NT2/D1 (cell line): ENCODE results near the gene HIP1.

ENCODE experiments used
- SUZ12 ChIP-seq: IDR thresholded peaks from 2 replicates; pipeline ENCODE4 v1.6.1; 2011; ENCODE audit not compliant: insufficient read length, insufficient read depth; ENCODE audit errors: extremely low read depth
- ZNF274 ChIP-seq: IDR thresholded peaks from 2 replicates; pipeline ENCODE4 v1.6.1; 2011; ENCODE audit warnings: mild to moderate bottlenecking, low read depth, low read length

DNA sequence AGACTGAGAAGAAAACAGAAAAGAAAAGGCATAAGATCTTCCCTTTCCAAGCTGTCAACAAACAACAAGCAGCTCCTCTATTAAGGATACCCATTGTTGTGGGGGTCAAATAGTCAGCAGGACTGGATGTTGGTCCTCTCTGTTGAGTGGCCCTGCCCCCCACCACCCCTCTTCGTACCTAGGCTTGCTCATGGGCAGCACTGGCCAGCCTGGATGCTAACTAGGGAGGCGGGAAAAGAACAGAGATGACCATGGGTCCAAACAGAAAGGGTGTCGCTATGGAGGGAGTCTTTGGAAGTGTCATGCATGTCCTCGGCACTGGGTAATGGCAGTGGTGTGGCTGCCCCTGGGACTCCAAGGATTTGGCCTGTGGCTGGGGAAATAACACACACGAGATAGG is 201.0 kb downstream of the HIP1 start:
- no peak for TF ChIP-seq ZNF274
- no peak for TF ChIP-seq SUZ12
